GM12878 (cell line): ENCODE measurements around the gene LRRC4B. TPM values are rescaled to one million over a fixed set of nuclear protein-coding genes. Genes with fewer than 3 reads are reported as not detected.

Source experiments
- ATAC-seq: fragments of 200-7000 bp; cut with Tn5 transposase; 3 replicates; pipeline ENCODE4 v1.9.1; 2020; ENCODE audit warnings: mild to moderate bottlenecking, moderate library complexity
- BruUV-seq: library from RNA; stranded (reverse); fragments of 400-500 nt; replicated peaks from 2 replicates; lab custom pipeline; 2021; lab: Mats Ljungman, UMichigan
- CTCF ChIA-PET: fragments of 300-600 bp; sonication (Branson Sonifier 250); formaldehyde crosslinking; extraction: SDS; loops from one replicate; lab custom pipeline; 2021; ENCODE audit warnings: inconsistent platforms; lab: Yijun Ruan, JAX
- POLR2A ChIA-PET: fragments of 350-600 bp; formaldehyde crosslinking; extraction: SDS; loops from one replicate; lab custom pipeline; 2021; ENCODE audit warnings: inconsistent platforms; lab: Charles Lee
- RAD21 ChIA-PET: fragments of 300-600 bp; sonication (Branson Sonifier 250); formaldehyde crosslinking; loops from one replicate; lab custom pipeline; 2023; ENCODE audit warnings: antibody characterized with exemption; ENCODE audit not compliant: unreplicated experiment; lab: Charles Lee
- SMC1A ChIA-PET: fragments of 300-600 bp; sonication (Branson Sonifier 250); formaldehyde crosslinking; loops from one replicate; lab custom pipeline; 2023; ENCODE audit not compliant: unreplicated experiment, uncharacterized antibody; lab: Charles Lee
- DNase-seq: peaks from one replicate; pipeline ENCODE4 v3.0.0-alpha.2; 2011; ENCODE audit warnings: low read depth, low spot score
- FAIRE-seq: peaks from 3 replicates; lab custom pipeline; 2011; peaks lifted over from hg19 to GRCh38; lab: Jason Lieb, UNC
- H2AFZ ChIP-seq: 2 replicates; pipeline ENCODE4 v1.6.0; 2011; ENCODE audit warnings: low read depth, low read length, control low read depth; ENCODE audit not compliant: control insufficient read depth
- H3K27ac ChIP-seq: 2 replicates; pipeline ENCODE4 v1.5.1; 2011; ENCODE audit warnings: control low read depth; ENCODE audit not compliant: control insufficient read depth, insufficient read depth
- H3K27me3 ChIP-seq, 2 experiments: replicated peaks in 1 of 2; 2 replicates each; pipeline versions ENCODE4 v1.6.0 to v1.6.1; 2011; ENCODE audit warnings: low read length in 1 of 2; ENCODE audit not compliant: control insufficient read depth in 2 of 2, insufficient read depth in 2 of 2
- H3K36me3 ChIP-seq, 2 experiments: 2 replicates each; pipeline ENCODE4 v1.5.1; 2011; ENCODE audit warnings: low read length in 1 of 2; ENCODE audit not compliant: control insufficient read depth in 2 of 2, insufficient read depth in 2 of 2
- H3K4me1 ChIP-seq: 2 replicates; pipeline ENCODE4 v1.6.1; 2011; ENCODE audit warnings: mild to moderate bottlenecking, low read length, moderate library complexity, mixed read lengths; ENCODE audit not compliant: control insufficient read depth, insufficient read depth
- H3K4me2 ChIP-seq: 2 replicates; pipeline ENCODE4 v1.6.0; 2011; ENCODE audit warnings: control low read depth; ENCODE audit not compliant: control insufficient read depth, insufficient read depth
- H3K4me3 ChIP-seq: fragments of 200-600 bp; sonication (generic); 2 replicates; pipeline ENCODE4 v1.5.1; 2016
- H3K79me2 ChIP-seq: 2 replicates; pipeline ENCODE4 v1.6.0; 2011; ENCODE audit warnings: low read length; ENCODE audit not compliant: control insufficient read depth, insufficient read depth
- H3K9ac ChIP-seq: 2 replicates; pipeline ENCODE4 v1.8.0; 2011; ENCODE audit warnings: low read length, control low read depth, mixed read lengths; ENCODE audit not compliant: control insufficient read depth, insufficient read depth
- H3K9me3 ChIP-seq: replicated peaks from 3 replicates; pipeline ENCODE4 v1.5.1; 2011; ENCODE audit warnings: mild to moderate bottlenecking, low read length; ENCODE audit not compliant: control insufficient read depth, insufficient read depth
- H4K20me1 ChIP-seq: 2 replicates; pipeline ENCODE4 v1.6.0; 2011; ENCODE audit not compliant: control insufficient read depth, insufficient read depth
- CBX5 ChIP-seq: sonication (generic); IDR thresholded peaks from 2 replicates; pipeline ENCODE4 v1.6.1; 2016; ENCODE audit warnings: low read depth, moderate library complexity, mild to moderate bottlenecking, inconsistent platforms
- GATAD2B ChIP-seq: fragments of 450-650 bp; conservative IDR thresholded peaks from 2 replicates; pipeline ENCODE4 v1.6.1; 2017; ENCODE audit warnings: low read depth, mild to moderate bottlenecking, moderate library complexity
- IKZF1 ChIP-seq: fragments of 450-650 bp; conservative IDR thresholded peaks from 2 replicates; pipeline ENCODE4 v1.6.1; 2017; ENCODE audit warnings: antibody characterized with exemption, mild to moderate bottlenecking
- MYB ChIP-seq: fragments of 150-350 bp; IDR thresholded peaks from 2 replicates; pipeline ENCODE4 v1.6.1; 2014; ENCODE audit warnings: mild to moderate bottlenecking, low read depth, low read length, borderline replicate concordance
- RCOR1 ChIP-seq: conservative IDR thresholded peaks from 2 replicates; pipeline ENCODE4 v1.6.1; 2012; ENCODE audit warnings: low read depth, low read length, improper control_type of control experiment
- RUNX3 ChIP-seq: IDR thresholded peaks from 2 replicates; pipeline ENCODE4 v1.6.1; 2012; ENCODE audit warnings: low read length, inconsistent platforms
- SUZ12 ChIP-seq: fragments of 200-600 bp; sonication (generic); IDR thresholded peaks from one replicate; pipeline ENCODE4 v1.6.1; 2018; ENCODE audit warnings: antibody characterized with exemption, mild to moderate bottlenecking; ENCODE audit not compliant: unreplicated experiment
- TCF7 ChIP-seq: IDR thresholded peaks from 2 replicates; pipeline ENCODE4 v1.6.1; 2014; ENCODE audit warnings: antibody characterized with exemption, borderline replicate concordance
- ZNF217 ChIP-seq: fragments of 450-650 bp; IDR thresholded peaks from 2 replicates; pipeline ENCODE4 v1.6.1; 2017; ENCODE audit warnings: antibody characterized with exemption, mild to moderate bottlenecking
- ZNF274 ChIP-seq: IDR thresholded peaks from one replicate; pipeline ENCODE4 v1.8.0; 2011; ENCODE audit not compliant: insufficient read length, insufficient read depth
- WGBS: methylation state at CpG from one replicate; pipeline ENCODE4 v1.1.6; 2016; ENCODE audit warnings: low lambda C conversion rate; ENCODE audit not compliant: insufficient replicate concordance, insufficient coverage; ENCODE audit errors: missing lambda C conversion rate; 5-methylcytosine and 5-hydroxymethylcytosine counted together
- in situ Hi-C: fragments of 300-500 bp; cut with MboI; formaldehyde crosslinking; loops from 9 replicates; pipeline ENCODE4 v1.14.3; 2018; ENCODE audit warnings: mixed read lengths
- intact Hi-C: fragments of 100-400 bp; cut with micrococcal nuclease; formaldehyde crosslinking; loops from one replicate; pipeline ENCODE4 v1.14.2; 2022; ENCODE audit not compliant: unreplicated experiment
- polyA plus RNA-seq, 11 experiments: library from polyadenylated mRNA; depleted of rRNA in 4 of 11; unstranded in 6 of 11; stranded (reverse) in 5 of 11; fragments of >200 nt; fragmentation: Nextera tagmentation in 4 of 11; fragmentation: Illumina TruSeq in 1 of 11; extraction: Ambion mirVana in 4 of 11; extraction: Trizol in 1 of 11; gene quantifications; 1 replicate in 1 of 11; 2 replicates in 10 of 11; pipeline versions ENCODE4 v1.2.1 to v1.2.3, GENCODE V29; 2011 to 2016; ENCODE audit warnings: inconsistent platforms in 2 of 11, missing spikeins in 2 of 11, low read depth in 1 of 11
- total RNA-seq, 4 experiments: library from RNA; depleted of rRNA in 3 of 4; stranded (reverse); fragments of >200 nt in 3 of 4; fragmentation: Illumina TruSeq in 1 of 4; extraction: Trizol in 1 of 4; gene quantifications; 2 replicates each; pipeline versions ENCODE4 v1.2.1 to v1.2.3, GENCODE V29; 2013 to 2021
- TF ChIP-seq, protein P1 (sequence below): fragments of 450-650 bp; IDR thresholded peaks from 2 replicates; pipeline ENCODE4 v1.6.1; 2017; ENCODE audit warnings: low read depth, mild to moderate bottlenecking, moderate library complexity
- TF ChIP-seq, protein P2 (sequence below): fragments of 150-350 bp; IDR thresholded peaks from 2 replicates; pipeline ENCODE4 v1.6.1; 2014; ENCODE audit warnings: mild to moderate bottlenecking, low read depth, low read length
- TF ChIP-seq, protein P3 (sequence below): IDR thresholded peaks from 2 replicates; pipeline ENCODE4 v1.6.1; 2011; ENCODE audit warnings: borderline replicate concordance, low read depth, mild to moderate bottlenecking, moderate library complexity, mixed read lengths, low read length; ENCODE audit not compliant: insufficient read depth; ENCODE audit errors: extremely low read length

LRRC4B gene
- total and polyA plus RNA-seq, 10 of the 15 experiments (the other 5 are each of a cell fraction or from before 2014, with no cell fraction given), result 0.14 TPM; not detected in 9

DNA sequence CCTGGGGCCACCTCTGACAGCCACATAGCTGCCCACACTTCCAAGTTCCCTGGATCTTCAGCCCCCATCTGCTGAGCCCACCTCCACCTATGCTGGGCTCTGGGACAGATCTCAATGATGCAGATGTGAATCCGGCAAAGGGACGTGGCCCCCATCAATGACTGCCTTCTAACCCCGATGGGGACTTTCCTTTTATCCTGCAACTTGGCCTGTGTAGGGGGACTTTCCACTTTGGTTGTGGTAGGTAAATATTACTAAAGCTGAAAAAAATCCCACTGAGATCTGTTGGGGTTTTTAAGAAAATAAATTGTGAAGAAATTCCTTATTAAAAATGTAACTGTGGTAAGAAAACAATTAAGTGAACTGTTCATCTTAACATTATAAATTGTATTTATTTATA is 33.8 kb downstream of the LRRC4B start (continued):
- no peak for TF ChIP-seq RCOR1
- no peak for TF ChIP-seq TCF7
- peak; percentile 63; the same call in 1 of the 2 replicates for TF ChIP-seq RUNX3
- no peak for TF ChIP-seq SUZ12
- no peak for TF ChIP-seq MYB
- 0 out of 2 replicates have a peak, but pooled peaks have one; percentile 31 for TF ChIP-seq IKZF1
- TF ChIP-seq, protein P1, sequence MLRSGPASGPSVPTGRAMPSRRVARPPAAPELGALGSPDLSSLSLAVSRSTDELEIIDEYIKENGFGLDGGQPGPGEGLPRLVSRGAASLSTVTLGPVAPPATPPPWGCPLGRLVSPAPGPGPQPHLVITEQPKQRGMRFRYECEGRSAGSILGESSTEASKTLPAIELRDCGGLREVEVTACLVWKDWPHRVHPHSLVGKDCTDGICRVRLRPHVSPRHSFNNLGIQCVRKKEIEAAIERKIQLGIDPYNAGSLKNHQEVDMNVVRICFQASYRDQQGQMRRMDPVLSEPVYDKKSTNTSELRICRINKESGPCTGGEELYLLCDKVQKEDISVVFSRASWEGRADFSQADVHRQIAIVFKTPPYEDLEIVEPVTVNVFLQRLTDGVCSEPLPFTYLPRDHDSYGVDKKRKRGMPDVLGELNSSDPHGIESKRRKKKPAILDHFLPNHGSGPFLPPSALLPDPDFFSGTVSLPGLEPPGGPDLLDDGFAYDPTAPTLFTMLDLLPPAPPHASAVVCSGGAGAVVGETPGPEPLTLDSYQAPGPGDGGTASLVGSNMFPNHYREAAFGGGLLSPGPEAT, result peak; percentile 78
- TF ChIP-seq ZNF274, result no peak
- TF ChIP-seq, protein P2, sequence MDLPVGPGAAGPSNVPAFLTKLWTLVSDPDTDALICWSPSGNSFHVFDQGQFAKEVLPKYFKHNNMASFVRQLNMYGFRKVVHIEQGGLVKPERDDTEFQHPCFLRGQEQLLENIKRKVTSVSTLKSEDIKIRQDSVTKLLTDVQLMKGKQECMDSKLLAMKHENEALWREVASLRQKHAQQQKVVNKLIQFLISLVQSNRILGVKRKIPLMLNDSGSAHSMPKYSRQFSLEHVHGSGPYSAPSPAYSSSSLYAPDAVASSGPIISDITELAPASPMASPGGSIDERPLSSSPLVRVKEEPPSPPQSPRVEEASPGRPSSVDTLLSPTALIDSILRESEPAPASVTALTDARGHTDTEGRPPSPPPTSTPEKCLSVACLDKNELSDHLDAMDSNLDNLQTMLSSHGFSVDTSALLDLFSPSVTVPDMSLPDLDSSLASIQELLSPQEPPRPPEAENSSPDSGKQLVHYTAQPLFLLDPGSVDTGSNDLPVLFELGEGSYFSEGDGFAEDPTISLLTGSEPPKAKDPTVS, result no peak
- TF ChIP-seq GATAD2B, result no peak

DNA sequence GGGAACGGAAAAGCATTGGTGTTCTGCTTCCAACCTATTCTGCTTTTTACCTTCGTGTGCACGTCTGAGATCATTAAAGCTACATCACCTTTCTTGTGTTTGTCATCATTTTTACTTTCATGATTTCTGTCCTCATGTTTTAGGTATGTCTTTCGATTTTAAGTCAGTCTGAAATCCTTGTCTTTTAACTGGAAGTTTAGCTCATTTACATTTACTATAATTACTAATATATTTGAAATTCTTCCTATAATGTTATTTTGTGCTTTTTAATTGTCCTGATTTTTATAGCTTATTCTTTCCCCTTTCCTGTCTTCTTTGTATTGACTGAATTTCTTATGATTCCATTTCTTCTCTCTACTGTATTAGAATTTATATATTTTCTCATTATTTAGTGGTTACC is 35.3 kb downstream of the LRRC4B start:
- Histone ChIP-seq H3K4me2 (no peak overlapping the region), H3K79me2 (no peaks in the 10 kb centered on the region), H3K27ac (no peak overlapping the region), H3K4me3 (no peak overlapping the region), H3K4me1 (peaks cover 8% of the 10 kb centered on the region), H3K36me3 (no peaks in the 10 kb centered on the region), H3K9me3 (peaks cover 9% of the 10 kb centered on the region; the same call in 2 of the 3 replicates), H3K9ac (no peak overlapping the region), H3K27me3 (no peaks in the 10 kb centered on the region; a peak in 1 of 4 replicates), H2AFZ (no peak overlapping the region), H4K20me1 (no peaks in the 10 kb centered on the region)
- ChIA-PET SMC1A (interaction anchor here (0.6 to 0.8 kb wide), 3 partner anchors 15 to 73 kb away, joined by 3 to 4 read pairs (median 3); no protein-coding TSS in a partner anchor), CTCF (no interaction called here), RAD21 (no interaction called here), POLR2A (interaction anchor here (0.6 to 0.7 kb wide), 2 partner anchors 24 to 40 kb away, joined by 3 to 4 read pairs; no protein-coding TSS in a partner anchor)
- DNase-seq, result no peak
- TF ChIP-seq, protein P3, sequence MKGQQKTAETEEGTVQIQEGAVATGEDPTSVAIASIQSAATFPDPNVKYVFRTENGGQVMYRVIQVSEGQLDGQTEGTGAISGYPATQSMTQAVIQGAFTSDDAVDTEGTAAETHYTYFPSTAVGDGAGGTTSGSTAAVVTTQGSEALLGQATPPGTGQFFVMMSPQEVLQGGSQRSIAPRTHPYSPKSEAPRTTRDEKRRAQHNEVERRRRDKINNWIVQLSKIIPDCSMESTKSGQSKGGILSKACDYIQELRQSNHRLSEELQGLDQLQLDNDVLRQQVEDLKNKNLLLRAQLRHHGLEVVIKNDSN, result no peak
- TF ChIP-seq CBX5 (no peak), ZNF217 (0 out of 2 replicates have a peak, but pooled peaks have one; percentile 18)
- TF ChIP-seq, protein P1, result no peak
- 55% methylated on average over 4 of the region's 4 CpGs for WGBS
- BruUV-seq, result no TSS peak
- no peak for FAIRE-seq
- intact Hi-C loops, result loop anchor here (10.0 kb wide), 1 partner anchor 178 kb away; no protein-coding TSS in a partner anchor
- no peak for ATAC-seq
- in situ Hi-C loops, result loop anchor here (10.0 kb wide), 1 partner anchor 392 kb away; no protein-coding TSS in a partner anchor
